Left ventricle myocardium inferior (tissue), 1 donor: ENCODE data around the gene TBC1D12. TPM values are rescaled to one million over a fixed set of nuclear protein-coding genes. Genes with fewer than 3 reads are reported as not detected.

Experiments
- DNase-seq: peaks from one replicate; pipeline ENCODE4 v3.0.0-alpha.2; 2020
- H3K27ac ChIP-seq: fragments of 200-600 bp; replicated peaks from 2 replicates; pipeline ENCODE4 v1.8.0; 2021
- H3K27me3 ChIP-seq: fragments of 200-600 bp; 2 replicates; pipeline ENCODE4 v1.8.0; 2021; ENCODE audit warnings: low read depth
- H3K36me3 ChIP-seq: fragments of 200-600 bp; 2 replicates; pipeline ENCODE4 v1.8.0; 2021
- H3K4me1 ChIP-seq: fragments of 200-600 bp; 2 replicates; pipeline ENCODE4 v1.8.0; 2021
- H3K4me3 ChIP-seq: fragments of 200-600 bp; 2 replicates; pipeline ENCODE4 v1.8.0; 2021; ENCODE audit warnings: mild to moderate bottlenecking, moderate library complexity
- H3K9me3 ChIP-seq: fragments of 200-600 bp; replicated peaks from 2 replicates; pipeline ENCODE4 v1.8.0; 2021
- intact Hi-C: fragments of 100-400 bp; cut with micrococcal nuclease; formaldehyde crosslinking; loops from one replicate; pipeline ENCODE4 v1.11.0; 2022
- total RNA-seq: library from RNA; stranded (reverse); fragmentation: NEBNext Ultra II Directional; extraction: Animal tissue kit (Norgen Biotek cat#: 25700); gene quantifications from one replicate; pipeline ENCODE4 v1.2.1, GENCODE V29; 2021
- TF ChIP-seq, protein P1 (sequence below): fragments of 200-600 bp; IDR thresholded peaks from 2 replicates; pipeline ENCODE4 v1.8.0; 2021; ENCODE audit warnings: antibody characterized with exemption, mild to moderate bottlenecking, borderline replicate concordance
- donor health status: DM: no; HTN: yes; CAD: no; lungs with severe emphysema.

Gene TBC1D12
- total RNA-seq, 1 donor from 2014 or later = 4.4 TPM

DNA sequence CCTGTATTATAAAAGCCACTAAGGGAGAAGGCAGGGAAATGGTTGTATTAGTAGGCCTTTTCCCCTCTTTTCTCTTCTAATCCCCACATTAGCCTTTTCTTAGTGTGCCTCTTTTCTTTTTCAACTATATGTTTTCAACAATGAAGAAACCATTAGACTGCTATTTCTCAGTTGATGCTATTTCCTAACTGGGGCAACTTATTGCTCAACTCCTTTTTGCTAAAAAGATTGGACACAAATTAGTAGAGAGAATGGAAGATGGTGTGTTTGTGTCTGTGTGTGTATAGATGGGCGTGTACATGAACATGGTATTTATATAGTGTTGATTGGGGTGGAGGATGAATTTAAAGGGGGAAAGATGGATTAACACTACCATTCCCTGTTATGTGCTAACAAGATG, 28.4 kb downstream of the TBC1D12 start:
- Histone ChIP-seq H3K36me3 (no peaks in the 10 kb centered on the region), H3K4me3 (no peak overlapping the region), H3K27ac (peak overlapping the region; percentile 50), H3K9me3 (peaks cover 13% of the 10 kb centered on the region), H3K4me1 (peaks cover 32% of the 10 kb centered on the region), H3K27me3 (no peaks in the 10 kb centered on the region)
- intact Hi-C loops = no loop called here
- no peak for DNase-seq
- TF ChIP-seq, protein P1, sequence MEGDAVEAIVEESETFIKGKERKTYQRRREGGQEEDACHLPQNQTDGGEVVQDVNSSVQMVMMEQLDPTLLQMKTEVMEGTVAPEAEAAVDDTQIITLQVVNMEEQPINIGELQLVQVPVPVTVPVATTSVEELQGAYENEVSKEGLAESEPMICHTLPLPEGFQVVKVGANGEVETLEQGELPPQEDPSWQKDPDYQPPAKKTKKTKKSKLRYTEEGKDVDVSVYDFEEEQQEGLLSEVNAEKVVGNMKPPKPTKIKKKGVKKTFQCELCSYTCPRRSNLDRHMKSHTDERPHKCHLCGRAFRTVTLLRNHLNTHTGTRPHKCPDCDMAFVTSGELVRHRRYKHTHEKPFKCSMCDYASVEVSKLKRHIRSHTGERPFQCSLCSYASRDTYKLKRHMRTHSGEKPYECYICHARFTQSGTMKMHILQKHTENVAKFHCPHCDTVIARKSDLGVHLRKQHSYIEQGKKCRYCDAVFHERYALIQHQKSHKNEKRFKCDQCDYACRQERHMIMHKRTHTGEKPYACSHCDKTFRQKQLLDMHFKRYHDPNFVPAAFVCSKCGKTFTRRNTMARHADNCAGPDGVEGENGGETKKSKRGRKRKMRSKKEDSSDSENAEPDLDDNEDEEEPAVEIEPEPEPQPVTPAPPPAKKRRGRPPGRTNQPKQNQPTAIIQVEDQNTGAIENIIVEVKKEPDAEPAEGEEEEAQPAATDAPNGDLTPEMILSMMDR = no peak

DNA sequence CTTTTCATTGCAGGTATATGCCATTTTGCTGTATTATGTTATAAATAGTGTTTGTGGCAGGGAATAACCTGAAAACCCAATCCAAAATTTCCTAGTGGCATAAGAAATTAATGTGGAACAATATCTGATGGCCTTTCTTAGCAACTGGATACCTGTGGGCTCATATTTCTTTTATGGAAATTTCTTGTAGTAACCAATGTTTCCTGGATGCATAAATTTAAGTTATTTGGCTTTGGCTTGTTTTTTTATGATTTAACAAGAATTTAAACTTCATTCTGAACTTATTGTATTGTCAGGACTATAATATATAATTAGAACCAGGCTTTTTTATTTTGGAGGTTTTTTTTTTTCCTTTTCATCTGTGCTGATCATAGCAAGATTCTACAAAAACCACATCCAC, 30.1 kb downstream of the TBC1D12 start:
- no peak overlapping the region for H3K4me3 ChIP-seq
- intact Hi-C loops = no loop called here
- no peaks in the 10 kb centered on the region for H3K27me3 ChIP-seq
- H3K9me3 ChIP-seq = peaks cover 17% of the 10 kb centered on the region
- H3K27ac ChIP-seq = no peak overlapping the region
- TF ChIP-seq, protein P1 = no peak
- H3K36me3 ChIP-seq = no peaks in the 10 kb centered on the region
- peaks cover 32% of the 10 kb centered on the region for H3K4me1 ChIP-seq
- DNase-seq = no peak

DNA sequence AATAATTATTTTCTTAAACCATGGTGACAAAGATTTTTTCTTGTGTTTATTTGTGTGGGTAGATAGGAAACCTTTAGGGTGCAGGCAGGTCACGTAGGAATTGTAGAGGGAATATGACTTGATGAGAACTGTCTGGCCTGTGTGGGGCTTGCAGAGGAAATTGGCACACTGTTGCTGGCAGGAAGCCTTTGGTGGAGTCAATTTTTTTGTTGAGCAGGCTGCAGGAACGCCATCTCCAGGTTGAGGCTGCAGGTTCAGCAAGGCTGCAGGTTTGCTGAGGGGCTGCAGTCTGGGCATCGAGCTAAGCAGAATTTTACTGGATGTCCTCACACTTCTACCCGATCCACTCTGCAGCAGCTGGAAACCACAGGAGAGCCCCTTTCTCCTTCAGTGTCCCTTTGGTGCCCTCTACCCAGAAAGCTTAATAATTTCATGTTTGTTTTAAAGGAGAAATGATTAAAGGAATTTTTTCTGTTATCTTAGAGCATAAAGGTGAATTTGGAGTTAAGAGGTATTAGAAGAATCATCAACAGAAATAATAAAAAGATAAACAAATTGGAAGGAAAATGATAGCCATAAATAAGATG, 37.0 kb downstream of the TBC1D12 start:
- H3K27me3 ChIP-seq = no peaks in the 10 kb centered on the region
- H3K4me1 ChIP-seq = peaks cover 9% of the 10 kb centered on the region
- peaks cover 26% of the 10 kb centered on the region for H3K9me3 ChIP-seq
- no peaks in the 10 kb centered on the region for H3K36me3 ChIP-seq
- intact Hi-C loops = no loop called here
- no peak overlapping the region for H3K4me3 ChIP-seq
- no peak overlapping the region for H3K27ac ChIP-seq
- TF ChIP-seq, protein P1 = no peak
- no peak for DNase-seq

DNA sequence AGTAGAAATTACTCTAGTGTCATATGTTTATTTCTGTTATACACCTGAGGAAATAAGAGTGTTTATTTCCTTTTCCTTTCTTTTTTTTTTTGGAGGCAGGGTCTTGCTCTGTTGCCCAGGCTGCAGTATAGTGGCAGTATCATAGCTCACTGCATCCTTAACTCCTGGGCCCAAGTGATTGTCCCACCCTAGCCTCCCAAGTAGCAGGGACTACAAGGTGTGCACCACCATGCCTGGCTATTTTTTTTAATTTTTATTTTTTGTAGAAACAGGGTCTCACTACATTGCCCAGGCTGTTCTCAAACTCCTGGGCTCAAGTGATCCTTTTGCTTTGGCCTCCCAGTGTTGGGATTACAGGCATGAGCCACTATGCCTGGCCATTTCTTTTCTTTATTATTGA, 37.8 kb downstream of the TBC1D12 start:
- Histone ChIP-seq H3K36me3 (no peaks in the 10 kb centered on the region), H3K4me1 (peaks cover 9% of the 10 kb centered on the region), H3K9me3 (peaks cover 26% of the 10 kb centered on the region), H3K27ac (no peak overlapping the region), H3K27me3 (no peaks in the 10 kb centered on the region), H3K4me3 (no peak overlapping the region)
- TF ChIP-seq, protein P1 = no peak
- intact Hi-C loops = loop anchor here (10.0 kb wide), 1 partner anchor 75 kb away; the partner anchor contains the start of gene NOC3L
- no peak for DNase-seq

DNA sequence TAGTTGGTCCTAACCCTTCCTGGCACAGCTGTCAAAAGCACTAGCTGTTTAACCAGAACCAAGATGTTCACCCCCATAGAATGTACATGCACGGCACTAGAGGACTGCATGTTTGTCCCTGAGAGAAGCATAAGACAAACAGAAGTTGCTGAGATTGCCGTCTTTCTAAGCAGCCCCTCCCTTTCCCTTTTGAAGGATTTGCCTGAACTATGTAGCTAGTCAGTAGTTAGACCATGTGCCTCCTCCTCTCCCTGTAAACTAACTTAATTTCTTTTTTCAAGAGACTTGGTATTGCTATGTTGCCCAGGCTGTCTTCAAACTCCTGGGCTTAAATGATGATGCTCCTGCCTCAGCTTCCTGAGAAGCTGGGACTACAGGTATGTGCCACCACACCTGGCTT, 40.7 kb downstream of the TBC1D12 start:
- no peaks in the 10 kb centered on the region for H3K27me3 ChIP-seq
- DNase-seq = no peak
- H3K9me3 ChIP-seq = peaks cover 3% of the 10 kb centered on the region
- TF ChIP-seq, protein P1 = no peak
- H3K4me3 ChIP-seq = no peak overlapping the region
- intact Hi-C loops = loop anchor here (10.0 kb wide), 1 partner anchor 78 kb away; the partner anchor contains the start of gene NOC3L
- no peaks in the 10 kb centered on the region for H3K36me3 ChIP-seq
- no peak overlapping the region for H3K27ac ChIP-seq
- H3K4me1 ChIP-seq = peaks cover 9% of the 10 kb centered on the region
